ENCODE data around the gene ARHGEF6.

DNA sequence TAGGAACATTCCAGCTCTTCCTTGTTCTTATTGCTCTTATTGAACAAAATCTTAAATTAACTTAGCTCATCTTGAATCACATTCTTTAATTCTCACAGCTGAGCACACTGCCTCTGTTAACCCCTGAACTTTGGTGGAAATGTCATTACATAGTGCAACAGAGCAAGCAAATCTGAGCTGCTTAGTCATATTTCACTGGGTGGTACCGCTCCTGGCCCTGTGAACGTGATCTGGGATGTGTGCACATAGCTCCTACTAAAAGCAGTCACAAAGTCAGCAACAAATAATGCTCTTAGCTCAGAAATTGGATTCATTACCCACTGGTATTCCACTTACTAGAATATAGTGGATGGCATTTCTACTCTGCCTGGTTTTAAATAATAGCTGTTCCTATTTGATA lies 27.9 kb downstream of the ARHGEF6 start:
- TF ChIP-seq, protein P1, sequence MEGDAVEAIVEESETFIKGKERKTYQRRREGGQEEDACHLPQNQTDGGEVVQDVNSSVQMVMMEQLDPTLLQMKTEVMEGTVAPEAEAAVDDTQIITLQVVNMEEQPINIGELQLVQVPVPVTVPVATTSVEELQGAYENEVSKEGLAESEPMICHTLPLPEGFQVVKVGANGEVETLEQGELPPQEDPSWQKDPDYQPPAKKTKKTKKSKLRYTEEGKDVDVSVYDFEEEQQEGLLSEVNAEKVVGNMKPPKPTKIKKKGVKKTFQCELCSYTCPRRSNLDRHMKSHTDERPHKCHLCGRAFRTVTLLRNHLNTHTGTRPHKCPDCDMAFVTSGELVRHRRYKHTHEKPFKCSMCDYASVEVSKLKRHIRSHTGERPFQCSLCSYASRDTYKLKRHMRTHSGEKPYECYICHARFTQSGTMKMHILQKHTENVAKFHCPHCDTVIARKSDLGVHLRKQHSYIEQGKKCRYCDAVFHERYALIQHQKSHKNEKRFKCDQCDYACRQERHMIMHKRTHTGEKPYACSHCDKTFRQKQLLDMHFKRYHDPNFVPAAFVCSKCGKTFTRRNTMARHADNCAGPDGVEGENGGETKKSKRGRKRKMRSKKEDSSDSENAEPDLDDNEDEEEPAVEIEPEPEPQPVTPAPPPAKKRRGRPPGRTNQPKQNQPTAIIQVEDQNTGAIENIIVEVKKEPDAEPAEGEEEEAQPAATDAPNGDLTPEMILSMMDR (IDR thresholded peaks at IDR 0.05), result no peak
- no peak for TF ChIP-seq POLR2A (IDR thresholded peaks at IDR 0.05)

Measured in vagina (tissue), 2 donors.